Lung microvascular endothelial cell (primary cell): Measurements from ENCODE around the gene IMMP2L. TPM values are rescaled to one million over a fixed set of nuclear protein-coding genes. Genes with fewer than 3 reads are reported as not detected.

Experiments
- DNase-seq, 2 donors: peaks; one replicate each; pipeline versions ENCODE4 v3.0.0 to v3.0.0-alpha.2; 2010; ENCODE audit warnings: low read depth in 2 of 2
- total RNA-seq: library from RNA; depleted of rRNA; stranded (reverse); fragments of >200 nt; gene quantifications from 2 replicates; pipeline ENCODE4 v1.2.1, GENCODE V29; 2014

The IMMP2L gene
- total RNA-seq, 1 donor from 2014 or later: 9.1 TPM

DNA sequence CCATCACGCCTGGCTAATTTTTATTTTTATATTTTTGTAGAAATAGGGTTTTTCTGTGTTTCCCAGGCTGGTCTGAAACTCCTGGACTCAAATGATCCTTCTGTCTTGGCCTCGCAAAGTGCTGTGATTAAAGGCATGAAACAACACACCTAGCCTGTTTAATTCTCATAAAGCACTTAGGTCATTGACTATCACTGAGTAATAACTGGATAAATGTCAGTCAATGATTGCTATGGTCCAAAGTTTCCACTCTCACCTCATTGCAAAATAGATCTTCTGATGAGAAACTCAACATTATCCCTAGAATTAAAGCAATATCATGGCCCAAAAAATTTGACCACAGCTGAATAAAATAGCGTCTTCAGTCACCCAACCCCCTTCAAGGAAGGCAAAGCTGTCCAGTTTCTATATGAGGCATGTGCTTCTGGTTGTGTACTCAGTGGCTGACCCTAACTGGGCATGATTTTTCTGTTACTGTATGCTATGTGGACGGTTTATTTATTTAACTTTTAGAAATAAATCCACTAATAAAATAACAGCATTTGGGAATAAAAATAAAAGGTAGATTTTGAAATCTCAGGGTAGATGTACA, 557.9 kb downstream of the IMMP2L start:
- DNase-seq: no peak

DNA sequence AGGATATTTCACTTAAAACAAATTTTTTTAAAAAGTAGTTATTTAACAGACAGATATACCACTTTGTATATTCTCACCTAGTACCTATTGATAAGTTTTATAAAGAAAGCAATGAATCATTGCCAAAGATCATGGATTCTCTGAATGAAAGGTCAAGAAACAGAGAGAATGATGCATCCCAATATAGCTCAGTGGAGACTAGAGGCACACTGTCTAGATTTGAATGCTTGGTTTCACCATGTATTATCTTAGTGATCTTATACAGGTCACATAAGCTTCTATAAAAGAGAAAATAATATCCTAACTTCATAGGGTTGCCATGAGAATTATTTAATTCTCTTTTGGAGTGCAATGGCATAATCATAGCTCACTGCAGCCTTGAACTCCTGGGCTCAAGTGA, 558.4 kb downstream of the IMMP2L start:
- no peak for DNase-seq

DNA sequence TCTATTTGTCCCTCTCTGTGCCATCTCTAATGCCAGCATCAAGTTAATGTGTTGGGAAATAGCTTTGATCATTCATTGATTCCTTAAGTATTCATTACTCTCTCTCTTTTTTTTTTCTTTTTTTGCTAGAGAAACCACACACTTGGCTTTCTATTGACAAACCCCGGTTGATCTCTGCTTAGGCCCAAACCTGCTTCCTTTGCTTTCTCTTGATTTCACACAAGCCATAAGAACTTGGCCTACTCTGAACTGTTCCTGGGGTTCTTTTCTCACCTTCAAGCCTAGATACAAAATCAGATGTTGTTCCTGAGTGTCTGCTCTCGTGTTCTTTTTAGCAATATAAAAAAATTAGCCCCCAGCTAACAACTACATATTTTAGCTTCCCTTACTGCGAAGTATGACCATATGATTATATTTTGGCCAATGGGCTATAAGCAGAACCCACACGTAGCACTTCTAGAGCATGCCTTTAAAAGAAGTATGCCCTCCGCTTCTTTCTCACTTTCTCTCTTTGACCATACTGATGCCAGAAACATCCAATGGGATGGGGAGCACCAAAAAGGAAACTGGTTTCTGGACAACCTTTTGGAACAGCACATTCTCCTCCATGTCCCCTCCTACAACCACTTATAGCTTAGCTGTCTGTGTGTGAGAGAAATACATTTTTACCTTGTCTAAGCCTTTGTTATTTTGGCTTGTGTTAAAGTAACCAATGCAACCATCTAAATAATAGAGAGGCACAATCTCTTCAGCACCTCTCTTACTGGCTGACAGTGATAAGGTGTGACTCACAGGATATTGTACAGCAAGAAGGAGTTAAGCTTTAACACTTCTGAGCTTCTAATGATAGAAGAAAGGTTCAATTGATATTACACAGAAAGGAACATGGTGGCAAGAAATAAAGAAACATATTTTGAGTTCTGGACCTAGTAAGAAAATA, 568.0 kb downstream of the IMMP2L start:
- DNase-seq: no peak

DNA sequence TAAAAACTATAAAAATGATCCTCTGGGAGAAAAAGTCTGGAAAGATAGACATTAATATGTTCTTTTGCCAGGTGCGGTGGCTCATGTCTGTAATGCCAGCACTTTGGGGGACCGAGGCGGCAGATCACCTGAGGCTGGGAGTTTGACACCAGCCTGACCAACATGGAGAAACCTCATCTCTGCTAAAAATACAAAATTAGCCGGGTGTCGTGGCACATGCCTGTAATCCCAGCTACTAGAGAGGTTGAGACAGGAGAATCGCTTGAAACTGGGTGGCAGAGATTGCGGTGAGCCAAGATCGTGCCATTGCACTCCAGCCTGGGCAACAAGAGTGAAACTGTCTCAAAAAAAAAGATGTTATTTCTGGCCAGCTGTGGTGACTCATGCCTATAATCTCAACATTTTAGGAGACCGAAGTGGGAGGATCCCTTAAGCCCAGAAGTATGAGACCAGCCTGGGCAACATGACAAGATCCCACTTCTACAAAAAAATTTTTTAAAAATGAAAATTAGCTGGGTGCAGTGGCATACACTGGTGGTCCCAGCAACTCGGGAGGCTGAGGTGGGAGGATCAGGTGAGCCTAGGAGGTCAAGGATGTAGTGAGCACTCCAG, 573.3 kb downstream of the IMMP2L start:
- DNase-seq: no peak

DNA sequence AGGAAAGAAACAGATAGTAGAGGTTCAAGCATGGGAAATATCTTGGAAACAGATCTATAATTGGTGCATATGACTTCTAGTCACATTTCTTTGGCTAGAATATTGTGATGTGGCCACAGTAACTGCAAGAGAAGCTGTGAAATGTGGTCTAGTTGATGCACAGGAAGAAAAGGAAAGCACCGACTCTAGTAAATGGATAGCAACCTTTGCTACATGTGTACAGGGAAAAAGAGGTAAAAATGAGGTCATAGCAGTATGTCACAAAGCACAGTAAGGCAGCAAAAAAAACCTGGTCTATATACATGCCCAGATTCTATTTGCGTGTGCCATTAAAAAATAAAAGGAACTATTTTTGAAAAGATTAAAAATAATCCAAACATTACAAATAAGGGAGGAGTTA, 573.9 kb downstream of the IMMP2L start:
- DNase-seq: no peak

DNA sequence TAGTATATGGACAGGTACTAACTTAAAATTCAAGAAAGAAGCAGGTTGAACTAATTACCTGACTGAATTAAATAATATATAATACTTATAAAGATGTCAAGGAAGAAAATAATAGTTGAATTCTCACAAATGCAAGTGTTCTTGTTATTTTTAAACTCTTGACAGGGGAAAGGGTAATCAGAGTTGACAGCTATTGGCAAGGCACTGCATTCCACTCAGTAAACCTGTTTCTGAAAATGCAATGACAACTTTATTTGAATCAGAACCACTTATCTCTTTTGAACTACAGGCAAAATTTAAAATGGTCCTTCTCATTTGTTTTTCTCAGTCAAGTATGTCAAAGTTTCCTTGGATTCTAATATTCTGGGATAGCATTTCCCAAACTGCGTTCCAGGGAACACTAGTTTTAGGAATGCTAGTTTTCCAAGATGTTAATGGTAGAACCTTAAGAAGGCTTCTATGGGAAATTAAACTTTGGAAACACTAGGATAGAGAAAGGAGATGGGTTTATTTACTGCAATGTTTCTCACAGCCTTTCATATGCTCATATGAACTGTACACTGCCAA, 575.1 kb downstream of the IMMP2L start:
- no peak for DNase-seq

DNA sequence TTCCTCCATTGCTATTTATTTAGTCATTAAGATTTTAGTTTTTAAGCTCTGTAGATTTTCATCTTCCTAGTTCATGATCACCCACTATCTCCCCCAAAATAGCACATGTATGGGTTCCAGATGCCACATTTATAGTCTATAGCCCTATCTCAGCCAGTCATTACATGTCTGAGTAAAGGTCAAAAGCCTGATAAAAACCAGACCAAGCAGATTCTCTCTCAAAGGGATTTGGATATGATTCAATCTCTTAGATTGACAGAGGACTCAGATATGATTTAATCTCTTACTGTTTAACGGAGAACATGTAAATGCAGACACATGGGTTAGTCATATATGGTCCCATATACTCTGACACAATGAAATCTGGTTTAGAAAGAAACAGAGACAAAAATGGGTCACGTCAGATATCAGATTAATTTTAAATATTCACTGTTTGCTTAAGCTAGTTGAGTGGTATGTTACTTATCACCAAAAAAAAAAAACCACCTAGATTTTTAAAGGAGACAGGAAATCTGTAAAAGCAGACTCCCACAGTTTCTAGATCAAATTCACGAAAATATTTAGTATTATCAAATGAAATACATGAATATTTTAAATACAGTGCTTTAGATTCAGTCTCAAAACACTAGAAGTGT, 578.4 kb downstream of the IMMP2L start:
- no peak for DNase-seq

DNA sequence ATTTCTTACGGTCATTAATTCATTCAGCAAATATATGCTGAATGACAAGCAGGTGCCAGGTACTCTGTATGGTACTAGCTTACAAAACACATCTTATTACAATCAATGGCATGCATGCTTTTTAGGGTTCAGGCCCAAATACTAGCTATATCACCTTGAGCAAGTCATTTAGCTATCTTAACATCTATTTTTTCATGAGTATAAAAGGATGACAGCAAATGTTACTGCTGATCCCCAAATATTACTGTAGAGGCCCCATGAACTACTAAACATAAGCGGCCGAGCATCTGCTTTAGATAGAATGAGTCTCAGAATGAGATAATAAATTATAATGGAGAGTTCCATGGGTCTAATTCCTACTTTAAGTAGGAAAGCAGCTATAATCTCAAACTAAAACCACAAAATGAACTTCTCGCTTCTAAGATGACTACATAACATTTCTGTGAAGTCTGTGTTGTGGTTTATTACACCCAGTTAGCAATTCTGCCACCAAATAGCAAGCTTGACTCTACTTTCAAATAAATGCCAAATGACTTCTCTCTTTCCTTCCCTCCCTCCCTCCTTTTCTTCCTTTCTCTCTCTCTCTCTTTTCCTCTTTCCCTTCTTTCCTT, 585.1 kb downstream of the IMMP2L start:
- DNase-seq: no peak

DNA sequence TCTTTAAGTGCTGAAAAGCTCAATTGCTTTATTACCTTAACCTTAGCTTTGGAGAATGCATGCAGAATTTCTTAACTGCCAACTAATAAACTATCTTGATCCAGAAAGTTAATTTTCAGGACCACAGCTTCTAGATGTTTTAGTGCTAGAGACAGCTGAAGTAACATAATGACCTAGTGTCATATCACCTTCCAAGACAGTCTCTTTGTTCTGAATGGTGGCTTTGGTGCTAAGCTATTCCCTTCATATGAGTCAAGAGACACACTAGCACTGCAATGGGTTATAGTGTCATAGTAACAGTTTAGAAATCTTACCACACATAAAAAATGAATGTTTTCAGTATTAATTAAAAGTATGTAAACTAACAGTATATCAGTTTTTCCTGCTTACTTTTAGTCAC, 586.8 kb downstream of the IMMP2L start:
- DNase-seq: no peak

DNA sequence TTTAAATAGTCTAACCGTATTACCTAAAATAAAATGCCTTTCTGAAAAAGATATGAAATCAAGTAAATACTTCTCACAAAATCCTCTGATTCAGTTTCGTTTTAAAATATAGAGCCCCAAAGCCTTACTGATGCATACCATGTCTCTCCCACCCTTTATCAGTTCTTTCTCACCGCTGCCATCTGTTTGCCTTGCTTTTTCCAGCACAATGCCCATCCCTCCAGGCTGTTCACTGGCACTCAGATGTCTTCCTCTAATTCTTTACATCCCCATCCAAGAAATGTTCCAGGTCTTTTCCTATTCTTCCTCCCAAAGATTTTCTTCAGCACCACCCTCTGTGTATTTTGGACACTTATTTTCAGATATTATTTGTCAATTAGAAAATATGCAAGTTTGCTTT, 587.9 kb downstream of the IMMP2L start:
- no peak for DNase-seq

DNA sequence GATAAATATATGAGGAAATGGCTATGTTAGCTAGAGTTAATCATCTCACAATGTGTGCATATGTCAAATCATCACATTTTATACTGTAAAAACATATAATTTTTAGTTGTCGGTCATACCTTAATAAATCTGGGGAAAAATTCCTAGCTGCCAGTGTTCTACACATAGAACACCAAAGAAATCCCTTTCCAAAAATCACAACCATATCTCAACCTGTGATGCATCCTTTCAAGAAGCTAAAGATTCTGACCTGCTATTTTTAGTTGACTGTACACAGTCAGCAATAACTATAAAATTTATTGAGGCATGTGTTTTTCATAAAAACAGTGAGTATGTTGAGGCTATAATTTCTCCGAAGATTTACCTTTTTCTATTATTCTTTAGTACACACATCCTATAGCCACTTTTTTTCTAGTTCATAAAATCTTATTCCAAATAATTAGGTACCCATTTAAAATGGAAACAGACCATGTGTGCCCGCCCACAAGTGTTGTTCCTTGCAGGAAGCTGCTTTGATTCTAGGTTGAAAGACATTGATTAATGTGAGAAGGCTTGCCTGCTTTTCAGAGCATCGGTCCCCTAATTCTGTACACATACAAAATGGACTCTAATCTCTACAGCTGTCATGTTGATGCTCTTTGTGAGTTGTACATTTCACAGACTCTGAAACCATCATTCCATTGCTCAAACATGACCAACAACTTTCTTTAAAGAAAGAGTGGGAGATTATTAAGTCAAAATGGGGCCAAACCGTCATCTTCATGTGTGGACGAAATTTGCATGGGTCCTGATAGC, 588.9 kb downstream of the IMMP2L start:
- DNase-seq: no peak

DNA sequence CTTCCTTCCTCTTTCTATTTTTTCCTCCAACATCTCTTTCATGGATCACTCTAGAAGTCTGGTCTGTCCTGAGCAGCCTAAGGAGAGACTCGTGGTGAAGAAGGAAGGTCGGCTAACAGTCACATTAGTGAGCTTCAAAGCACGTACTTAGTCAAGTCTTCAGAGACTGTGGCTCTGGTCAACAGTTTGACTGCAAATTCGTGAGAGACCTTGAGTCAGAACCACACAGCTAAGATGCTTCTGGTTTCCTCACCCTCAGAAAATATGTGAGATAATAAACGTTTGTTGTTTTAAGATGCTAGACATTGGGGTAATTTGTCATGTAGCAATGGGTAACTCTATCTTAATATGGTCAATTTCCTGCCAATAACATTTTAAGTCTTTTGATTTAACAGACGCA, 597.5 kb downstream of the IMMP2L start:
- DNase-seq: no peak

DNA sequence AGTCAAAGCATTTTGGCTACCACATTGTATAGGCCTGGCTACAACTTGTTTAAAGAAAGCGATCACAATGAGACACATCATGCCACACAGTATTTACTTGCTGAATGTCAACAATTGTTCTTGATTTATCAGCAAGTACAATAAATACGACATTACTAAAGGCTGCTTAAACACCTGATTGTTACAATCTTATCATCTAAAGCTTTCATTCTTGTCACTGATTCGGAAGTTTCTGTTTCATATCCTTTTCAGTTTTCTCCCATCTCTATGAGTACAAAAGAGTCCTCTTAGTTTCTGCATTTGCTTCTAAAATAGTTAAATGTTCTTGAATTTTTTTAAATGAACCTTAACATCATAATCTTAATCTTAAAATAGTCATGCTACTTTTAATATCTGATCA, 599.5 kb downstream of the IMMP2L start:
- no peak for DNase-seq

DNA sequence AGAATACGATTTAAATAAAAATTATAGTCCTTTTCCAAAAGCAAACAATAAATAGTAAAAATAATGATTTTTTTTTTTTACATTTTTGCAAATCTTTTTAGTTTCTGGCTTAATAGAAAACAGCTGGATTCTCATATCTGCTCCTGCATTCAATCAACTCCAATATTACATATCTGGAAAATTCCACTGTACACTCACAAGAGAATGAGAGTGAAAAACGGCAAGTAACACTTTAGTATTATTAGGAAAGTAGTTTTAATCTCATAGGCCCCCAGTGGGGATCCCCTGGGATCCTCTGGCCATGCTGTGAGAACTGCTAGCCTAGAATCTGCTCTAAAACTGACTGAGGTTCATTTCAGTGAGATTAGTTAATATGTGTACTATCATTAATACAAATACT, 599.9 kb downstream of the IMMP2L start:
- no peak for DNase-seq

DNA sequence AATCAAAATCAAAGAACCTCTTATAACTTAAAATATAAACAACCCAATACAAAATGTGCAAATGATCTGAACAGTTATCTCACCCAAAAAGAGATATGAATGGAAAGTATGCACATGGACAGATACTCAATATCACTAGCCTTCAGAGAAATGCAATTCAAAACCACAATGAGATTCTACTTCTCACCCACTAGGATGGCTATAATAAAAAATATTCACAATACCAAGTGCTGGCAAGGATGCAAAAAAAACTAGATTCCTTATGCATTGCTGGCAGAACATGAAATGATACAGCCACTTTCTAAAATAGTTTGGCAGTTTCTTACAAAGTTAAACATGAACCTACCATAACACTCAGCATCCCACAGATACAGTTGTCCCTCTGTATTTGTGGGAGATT, 601.5 kb downstream of the IMMP2L start:
- DNase-seq: no peak

DNA sequence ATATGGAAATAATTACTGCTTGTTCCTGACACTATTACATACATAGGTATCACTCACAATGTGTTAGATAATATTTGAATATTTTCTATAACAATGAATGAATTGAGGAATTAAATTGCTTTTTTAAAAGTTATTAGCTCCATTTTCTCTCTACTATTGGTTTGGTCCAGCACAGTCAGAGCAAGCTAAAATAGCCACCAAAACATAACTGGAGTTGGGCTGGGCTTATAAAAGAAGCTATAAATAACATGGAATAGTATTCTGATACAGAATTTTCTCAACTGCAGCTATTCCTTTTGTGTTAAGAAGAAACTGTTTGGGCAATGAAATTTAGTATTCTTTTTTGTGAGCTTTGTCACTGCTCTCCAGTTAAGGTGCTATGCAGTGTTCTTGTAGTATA, 614.0 kb downstream of the IMMP2L start:
- no peak for DNase-seq

DNA sequence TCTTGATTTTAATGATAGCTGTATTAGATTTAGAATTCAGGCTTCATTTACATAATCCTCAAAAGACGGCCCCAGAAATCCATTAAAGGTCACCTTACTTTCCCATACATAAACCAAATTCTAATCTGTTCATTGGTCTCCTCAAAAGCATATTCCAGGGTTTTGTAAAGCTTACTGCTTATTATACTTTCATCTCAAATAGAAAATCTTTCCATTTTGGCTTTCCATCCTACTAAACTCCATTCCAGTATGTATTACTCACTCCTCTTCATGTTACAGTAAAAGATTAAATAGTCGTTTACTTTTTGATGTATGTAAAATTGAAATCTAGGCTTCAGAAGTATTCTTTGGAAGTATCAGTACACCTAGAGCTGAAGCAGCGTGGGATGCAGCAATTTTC, 614.9 kb downstream of the IMMP2L start:
- no peak for DNase-seq

DNA sequence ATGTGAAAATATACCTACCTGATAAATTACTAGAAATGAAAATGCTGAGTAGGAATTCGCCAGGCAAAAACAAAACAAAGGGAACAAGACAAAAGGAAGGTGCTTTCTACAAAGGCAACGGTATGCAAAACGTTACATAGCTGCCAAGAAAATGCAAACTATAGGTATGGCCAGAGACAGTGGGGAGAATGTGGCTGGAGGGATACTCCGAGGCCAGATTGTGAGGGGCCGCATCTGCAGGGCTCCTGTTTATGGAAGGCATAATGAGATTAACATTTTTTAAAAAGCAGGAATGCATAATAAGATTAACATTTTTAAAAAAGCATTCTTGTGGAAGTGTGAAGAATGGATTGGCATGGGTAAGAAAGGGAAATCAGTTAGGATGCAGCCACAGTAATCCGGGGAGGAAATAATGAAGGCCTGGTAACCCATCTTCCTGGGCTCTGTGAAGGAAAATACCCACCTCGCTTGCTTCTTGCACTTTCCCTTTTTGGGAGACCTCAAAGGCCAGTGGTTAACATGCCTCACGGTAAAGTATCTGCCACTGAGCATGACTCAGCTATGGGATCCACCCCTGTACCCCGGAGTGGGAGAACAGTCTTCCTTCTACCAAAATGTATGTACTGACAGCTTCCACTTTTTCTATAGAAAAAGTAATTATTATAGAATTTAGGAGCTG, 617.2 kb downstream of the IMMP2L start:
- no peak for DNase-seq

DNA sequence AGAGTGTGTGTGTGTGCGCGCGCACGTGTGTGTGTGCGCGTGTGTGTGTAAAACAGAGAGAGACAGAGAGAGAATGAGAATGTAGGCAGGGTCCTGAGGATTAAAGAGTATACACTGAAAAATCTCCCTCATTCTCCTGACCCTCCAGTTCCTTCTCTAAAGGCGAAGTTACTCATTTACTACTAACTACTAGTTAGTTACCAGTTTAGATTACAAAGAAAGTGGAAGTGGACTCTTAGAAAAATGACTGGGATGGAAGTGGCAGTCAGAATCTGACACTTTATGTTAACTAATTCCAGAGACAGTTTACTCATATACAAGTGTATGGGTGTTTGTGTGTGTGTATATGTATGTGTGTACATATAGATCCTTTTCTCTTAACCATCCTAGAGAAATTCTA, 617.8 kb downstream of the IMMP2L start:
- DNase-seq: no peak

DNA sequence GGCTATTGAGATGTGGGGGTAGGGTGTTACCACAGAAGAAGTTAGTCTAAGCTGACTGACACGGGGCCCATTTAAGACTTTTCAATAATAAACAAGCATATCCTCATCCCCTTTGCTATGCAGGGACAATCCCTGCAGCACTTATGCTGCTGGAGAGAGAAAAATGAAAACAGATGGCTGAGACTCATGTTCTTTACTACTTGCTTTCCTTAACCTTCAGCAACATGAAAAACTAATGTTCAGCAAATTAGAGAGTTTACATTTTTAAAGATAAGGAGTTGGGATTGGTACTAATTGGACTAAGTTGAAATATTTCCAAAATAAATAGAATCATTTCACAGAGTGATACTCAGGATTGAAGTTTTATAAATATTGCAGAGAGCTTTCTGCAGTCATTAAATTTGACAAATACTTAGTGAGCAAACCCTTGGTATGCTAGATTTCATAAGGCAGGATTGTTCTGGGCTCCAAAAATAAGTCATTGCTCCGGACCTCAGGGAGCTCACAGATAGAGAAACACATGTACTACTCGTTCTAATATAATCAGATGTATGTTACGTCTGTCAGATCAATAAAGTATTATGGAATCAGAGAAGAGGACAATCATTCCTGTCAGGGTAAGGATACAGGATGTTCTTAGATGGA, 618.5 kb downstream of the IMMP2L start:
- no peak for DNase-seq
